ENCODE measurements around the gene FSTL1. TPM values are rescaled to one million over a fixed set of nuclear protein-coding genes. Genes with fewer than 3 reads are reported as not detected.

FSTL1 gene
- total and polyA plus RNA-seq, 2 donors (not counting 1 experiment from before 2014, with no cell fraction given): 0.15 TPM; not detected in 1

DNA sequence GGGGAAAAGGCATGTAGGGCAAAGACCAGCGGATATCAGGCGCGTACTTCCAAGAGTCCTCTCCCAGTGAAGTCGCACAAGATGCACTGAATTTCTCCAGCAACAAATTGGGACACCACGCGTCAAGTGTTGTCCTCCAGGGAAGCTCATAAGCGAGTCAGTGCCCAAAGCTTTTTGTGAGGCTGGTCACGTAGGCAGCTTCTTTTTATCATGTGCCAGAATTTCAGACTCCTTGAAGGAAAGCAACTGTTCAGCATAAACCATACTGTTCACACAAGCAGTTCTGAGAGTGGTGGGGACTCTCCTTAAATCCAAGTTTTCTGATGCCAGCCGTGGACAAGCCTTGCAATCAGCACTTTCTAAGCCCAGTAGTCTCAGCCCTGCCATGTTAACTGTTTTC lies 10.1 kb upstream of the FSTL1 start:
- intact Hi-C loops (cut with micrococcal nuclease): no loop called here
- no peak for DNase-seq
- H3K36me3 ChIP-seq (replicated peaks in 1 of 2; ENCODE audit: control extremely low read depth in 1 of 2, control insufficient read depth in 1 of 2, extremely low read depth in 1 of 2, insufficient read depth in 2 of 2, low read length in 1 of 2): no peaks in the 10 kb centered on the region
- CTCF ChIA-PET: interaction anchor here (0.6 kb wide), 1 partner anchor 44 kb away, joined by 3 read pairs; no protein-coding TSS in a partner anchor
- Mint-ChIP-seq H3K4me1 (no peaks in the 10 kb centered on the region), H3K27me3 (peaks cover 20% of the 10 kb centered on the region), H3K4me3 (no peak overlapping the region), H3K9me3 (ENCODE audit: insufficient read depth) (no peaks in the 10 kb centered on the region), H3K27ac (no peak overlapping the region)
- no peak for ATAC-seq (ENCODE audit: low read depth)
- TF ChIP-seq EZH2 (IDR thresholded peaks at IDR 0.05; ENCODE audit: borderline replicate concordance, insufficient read depth, low read depth, low read length, poor library complexity, severe bottlenecking): no peak
- TF ChIP-seq, protein P1, sequence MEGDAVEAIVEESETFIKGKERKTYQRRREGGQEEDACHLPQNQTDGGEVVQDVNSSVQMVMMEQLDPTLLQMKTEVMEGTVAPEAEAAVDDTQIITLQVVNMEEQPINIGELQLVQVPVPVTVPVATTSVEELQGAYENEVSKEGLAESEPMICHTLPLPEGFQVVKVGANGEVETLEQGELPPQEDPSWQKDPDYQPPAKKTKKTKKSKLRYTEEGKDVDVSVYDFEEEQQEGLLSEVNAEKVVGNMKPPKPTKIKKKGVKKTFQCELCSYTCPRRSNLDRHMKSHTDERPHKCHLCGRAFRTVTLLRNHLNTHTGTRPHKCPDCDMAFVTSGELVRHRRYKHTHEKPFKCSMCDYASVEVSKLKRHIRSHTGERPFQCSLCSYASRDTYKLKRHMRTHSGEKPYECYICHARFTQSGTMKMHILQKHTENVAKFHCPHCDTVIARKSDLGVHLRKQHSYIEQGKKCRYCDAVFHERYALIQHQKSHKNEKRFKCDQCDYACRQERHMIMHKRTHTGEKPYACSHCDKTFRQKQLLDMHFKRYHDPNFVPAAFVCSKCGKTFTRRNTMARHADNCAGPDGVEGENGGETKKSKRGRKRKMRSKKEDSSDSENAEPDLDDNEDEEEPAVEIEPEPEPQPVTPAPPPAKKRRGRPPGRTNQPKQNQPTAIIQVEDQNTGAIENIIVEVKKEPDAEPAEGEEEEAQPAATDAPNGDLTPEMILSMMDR (IDR thresholded peaks at IDR 0.05): no peak
- H3K27me3 ChIP-seq (replicated peaks in 1 of 4; ENCODE audit: control extremely low read depth in 1 of 4, control insufficient read depth in 3 of 4, insufficient read depth in 4 of 4, low read length in 3 of 4): peaks cover 0 to 9% (median 2%) of the 10 kb centered on the region in 4 experiments
- H3K9me3 ChIP-seq (ENCODE audit: control extremely low read depth in 1 of 3, control insufficient read depth in 2 of 3, insufficient read depth in 1 of 3, low read length in 2 of 3): no peaks in the 10 kb centered on the region
- H3K79me2 ChIP-seq (ENCODE audit: control insufficient read depth, insufficient read depth, low read length): no peaks in the 10 kb centered on the region
- H3K4me3 ChIP-seq (ENCODE audit: control extremely low read depth in 1 of 5, extremely low read depth in 1 of 5, insufficient read depth in 1 of 5, low read depth in 2 of 5, low read length in 4 of 5): no peak overlapping the region
- POLR2A ChIA-PET: no interaction called here
- no peak overlapping the region for H3K27ac ChIP-seq (ENCODE audit: low read length in 2 of 2)
- H4K20me1 ChIP-seq (ENCODE audit: control insufficient read depth, insufficient read depth, low read length, poor library complexity, severe bottlenecking): no peaks in the 10 kb centered on the region
- H2AFZ ChIP-seq (ENCODE audit: insufficient read depth, low read depth, low read length, poor library complexity, severe bottlenecking): no peak overlapping the region
- H3K9ac ChIP-seq (ENCODE audit: low read length): no peak overlapping the region
- WGBS (ENCODE audit: insufficient coverage): 99% methylated on average over 7 of the region's 9 CpGs
- H3K4me2 ChIP-seq (replicated peaks; ENCODE audit: low read depth, low read length, poor library complexity, severe bottlenecking): no peak overlapping the region
- no peaks in the 10 kb centered on the region for H3K4me1 ChIP-seq (ENCODE audit: control insufficient read depth in 2 of 2, insufficient read depth in 2 of 2, low read length in 2 of 2)

DNA sequence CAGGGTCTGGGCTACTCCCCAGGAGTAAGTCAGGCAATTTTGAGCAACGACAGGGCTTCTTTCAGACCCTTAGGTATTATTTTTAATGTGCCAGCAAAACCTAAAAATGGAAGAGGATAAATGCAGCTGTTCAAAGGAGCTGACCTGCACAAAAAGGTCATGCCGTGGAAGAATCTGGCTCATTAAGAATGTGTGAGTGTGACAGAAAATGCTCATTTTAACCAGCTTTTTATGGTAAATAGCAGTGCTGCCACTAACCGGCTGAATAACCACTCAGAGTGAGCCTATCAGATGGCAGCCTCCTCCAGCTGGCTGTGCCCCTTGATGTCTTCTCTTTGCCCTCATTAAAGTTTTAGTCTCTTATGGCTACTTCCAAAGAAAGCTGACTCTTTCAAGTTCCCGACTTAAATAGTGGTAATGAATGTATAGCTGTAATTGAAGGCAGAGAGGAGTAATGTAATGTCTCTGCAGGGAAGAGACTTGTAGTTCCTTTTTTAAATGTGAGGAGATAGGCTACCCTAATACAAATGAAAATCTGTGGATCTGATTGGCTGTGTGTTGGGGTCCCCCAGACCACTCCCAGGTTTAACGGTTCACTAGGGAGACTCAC lies 9.5 kb upstream of the FSTL1 start:
- no peak overlapping the region for H3K4me3 Mint-ChIP-seq
- H3K27ac Mint-ChIP-seq: no peak overlapping the region
- CTCF ChIA-PET: interaction anchor here (0.6 kb wide), 1 partner anchor 45 kb away, joined by 3 read pairs; no protein-coding TSS in a partner anchor
- TF ChIP-seq, protein P1 (IDR thresholded peaks at IDR 0.05): no peak
- TF ChIP-seq EZH2 (IDR thresholded peaks at IDR 0.05; ENCODE audit: borderline replicate concordance, insufficient read depth, low read depth, low read length, poor library complexity, severe bottlenecking): no peak
- peaks cover 26% of the 10 kb centered on the region for H3K27me3 Mint-ChIP-seq
- Histone ChIP-seq H3K9ac (ENCODE audit: low read length) (no peak overlapping the region), H3K79me2 (ENCODE audit: control insufficient read depth, insufficient read depth, low read length) (no peaks in the 10 kb centered on the region), H2AFZ (ENCODE audit: insufficient read depth, low read depth, low read length, poor library complexity, severe bottlenecking) (no peak overlapping the region), H3K4me2 (replicated peaks; ENCODE audit: low read depth, low read length, poor library complexity, severe bottlenecking) (no peak overlapping the region), H4K20me1 (ENCODE audit: control insufficient read depth, insufficient read depth, low read length, poor library complexity, severe bottlenecking) (no peaks in the 10 kb centered on the region), H3K4me1 (ENCODE audit: control insufficient read depth in 2 of 2, insufficient read depth in 2 of 2, low read length in 2 of 2) (no peaks in the 10 kb centered on the region), H3K4me3 (ENCODE audit: control extremely low read depth in 1 of 5, extremely low read depth in 1 of 5, insufficient read depth in 1 of 5, low read depth in 2 of 5, low read length in 4 of 5) (no peak overlapping the region), H3K27ac (ENCODE audit: low read length in 2 of 2) (no peak overlapping the region), H3K27me3 (replicated peaks in 1 of 4; ENCODE audit: control extremely low read depth in 1 of 4, control insufficient read depth in 3 of 4, insufficient read depth in 4 of 4, low read length in 3 of 4) (peaks cover 0 to 9% (median 2%) of the 10 kb centered on the region in 4 experiments), H3K9me3 (ENCODE audit: control extremely low read depth in 1 of 3, control insufficient read depth in 2 of 3, insufficient read depth in 1 of 3, low read length in 2 of 3) (no peaks in the 10 kb centered on the region), H3K36me3 (replicated peaks in 1 of 2; ENCODE audit: control extremely low read depth in 1 of 2, control insufficient read depth in 1 of 2, extremely low read depth in 1 of 2, insufficient read depth in 2 of 2, low read length in 1 of 2) (no peaks in the 10 kb centered on the region)
- H3K9me3 Mint-ChIP-seq (ENCODE audit: insufficient read depth): no peaks in the 10 kb centered on the region
- WGBS (ENCODE audit: insufficient coverage): 95% methylated on average over 3 of the region's 5 CpGs
- ATAC-seq (ENCODE audit: low read depth) (no peak), DNase-seq (no peak)
- POLR2A ChIA-PET: no interaction called here
- no peaks in the 10 kb centered on the region for H3K4me1 Mint-ChIP-seq
- intact Hi-C loops (cut with micrococcal nuclease): no loop called here

Data from B cell (primary cell).